Measurements from ENCODE around the gene IL18R1. TPM values are rescaled to one million over a fixed set of nuclear protein-coding genes. Genes with fewer than 3 reads are reported as not detected.

The IL18R1 gene
- total RNA-seq, 1 donor from 2014 or later: 2.4 TPM

GRCh38 chr2:102417946-102418345 is 62.4 kb downstream of the IL18R1 start:
- H4K20me1 ChIP-seq (ENCODE audit: insufficient read depth, low read length): no peaks in the 10 kb centered on the region
- peaks cover 9% of the 10 kb centered on the region for H3K9me3 Mint-ChIP-seq (ENCODE audit: unreplicated experiment)
- H3K4me1 ChIP-seq (ENCODE audit: insufficient read depth, low read length): no peaks in the 10 kb centered on the region
- DNase-seq (ENCODE audit: low read depth) (no peak), FAIRE-seq (no peak)
- no peak for TF ChIP-seq CTCF (IDR thresholded peaks at IDR 0.05; ENCODE audit: insufficient read depth, low read depth, low read length)
- no peak for TF ChIP-seq EZH2 (IDR thresholded peaks at IDR 0.05; ENCODE audit: insufficient read depth, low read length)
- H3K36me3 Mint-ChIP-seq (ENCODE audit: low read depth, unreplicated experiment): no peaks in the 10 kb centered on the region
- H3K36me3 ChIP-seq (ENCODE audit: insufficient read depth, low read length): no peaks in the 10 kb centered on the region
- H3K4me1 Mint-ChIP-seq (ENCODE audit: low read depth, unreplicated experiment): peaks cover 8% of the 10 kb centered on the region
- H3K4me3 Mint-ChIP-seq (ENCODE audit: unreplicated experiment): no peak overlapping the region
- H3K79me2 ChIP-seq (ENCODE audit: insufficient read depth, low read length): no peaks in the 10 kb centered on the region
- H3K9ac ChIP-seq (ENCODE audit: low read length): no peak overlapping the region
- H2AFZ ChIP-seq (ENCODE audit: low read depth, low read length): no peak overlapping the region
- no peak overlapping the region for H3K27ac Mint-ChIP-seq (ENCODE audit: unreplicated experiment)
- H3K4me2 ChIP-seq (ENCODE audit: low read length): no peak overlapping the region
- H3K27ac ChIP-seq (ENCODE audit: low read depth, low read length): no peak overlapping the region
- no peak overlapping the region for H3K4me3 ChIP-seq (ENCODE audit: insufficient read depth, low read depth, low read length)
- no peaks in the 10 kb centered on the region for H3K9me3 ChIP-seq (ENCODE audit: insufficient read depth, low read depth, low read length)
- H3K27me3 Mint-ChIP-seq (ENCODE audit: low read depth, unreplicated experiment): peaks cover 18% of the 10 kb centered on the region
- peaks cover 5% of the 10 kb centered on the region for H3K27me3 ChIP-seq (ENCODE audit: insufficient read depth, low read length)

DNA sequence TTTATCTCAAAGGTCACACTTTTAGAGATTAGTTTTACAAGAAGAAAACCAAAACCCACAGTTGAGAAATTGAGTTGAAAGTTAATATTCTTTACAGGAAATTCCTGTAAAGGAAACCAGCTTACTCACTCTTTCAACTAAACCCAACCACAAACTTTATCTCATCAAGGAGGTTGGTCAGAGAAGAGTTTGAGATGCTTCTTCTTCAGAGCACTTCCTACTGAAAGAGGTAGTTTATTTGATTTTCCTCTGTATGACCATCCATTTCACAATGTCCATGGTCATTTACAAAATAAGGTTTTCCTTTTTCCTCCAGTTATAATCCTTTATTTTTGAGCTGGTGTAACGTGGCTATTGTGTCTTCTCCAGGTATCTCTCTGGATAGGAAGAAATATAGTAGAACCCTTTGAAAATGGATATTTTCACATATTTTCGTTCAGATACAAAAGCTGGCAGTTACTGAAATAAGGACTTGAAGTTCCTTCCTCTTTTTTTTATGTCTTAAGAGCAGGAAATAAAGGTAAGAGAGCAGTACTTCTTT is 62.9 kb downstream of the IL18R1 start:
- H3K36me3 Mint-ChIP-seq (ENCODE audit: low read depth, unreplicated experiment): no peaks in the 10 kb centered on the region
- peak; percentile 32 for DNase-seq (ENCODE audit: low read depth)

More for the DNA sequence above, 62.9 kb downstream of the IL18R1 start:
- Mint-ChIP-seq H3K9me3 (ENCODE audit: unreplicated experiment) (peaks cover 7% of the 10 kb centered on the region), H3K4me3 (ENCODE audit: unreplicated experiment) (no peak overlapping the region), H3K27ac (ENCODE audit: unreplicated experiment) (no peak overlapping the region), H3K4me1 (ENCODE audit: low read depth, unreplicated experiment) (peaks cover 8% of the 10 kb centered on the region), H3K27me3 (ENCODE audit: low read depth, unreplicated experiment) (peaks cover 20% of the 10 kb centered on the region)
- Histone ChIP-seq H4K20me1 (ENCODE audit: insufficient read depth, low read length) (no peaks in the 10 kb centered on the region), H3K27ac (ENCODE audit: low read depth, low read length) (no peak overlapping the region), H2AFZ (ENCODE audit: low read depth, low read length) (no peak overlapping the region), H3K4me1 (ENCODE audit: insufficient read depth, low read length) (no peaks in the 10 kb centered on the region), H3K27me3 (ENCODE audit: insufficient read depth, low read length) (peaks cover 5% of the 10 kb centered on the region), H3K36me3 (ENCODE audit: insufficient read depth, low read length) (no peaks in the 10 kb centered on the region), H3K4me3 (ENCODE audit: insufficient read depth, low read depth, low read length) (no peak overlapping the region), H3K4me2 (ENCODE audit: low read length) (no peak overlapping the region), H3K79me2 (ENCODE audit: insufficient read depth, low read length) (no peaks in the 10 kb centered on the region), H3K9ac (ENCODE audit: low read length) (no peak overlapping the region), H3K9me3 (ENCODE audit: insufficient read depth, low read depth, low read length) (no peaks in the 10 kb centered on the region)
- FAIRE-seq: no peak
- TF ChIP-seq CTCF (IDR thresholded peaks at IDR 0.05; ENCODE audit: insufficient read depth, low read depth, low read length) (no peak), EZH2 (IDR thresholded peaks at IDR 0.05; ENCODE audit: insufficient read depth, low read length) (no peak)
